Stimulated activated CD8-positive, alpha-beta memory T cell treated with anti-CD3 and anti-CD28 coated beads, Interleukin-15, amount 100 ng/mL, for 24 hours (primary cell): ENCODE data around the gene CDH5.

ENCODE experiments used
- DNase-seq: peaks from one replicate; pipeline ENCODE4 v3.0.0-alpha.2; 2020; ENCODE audit warnings: low read depth

The CDH5 gene

DNA sequence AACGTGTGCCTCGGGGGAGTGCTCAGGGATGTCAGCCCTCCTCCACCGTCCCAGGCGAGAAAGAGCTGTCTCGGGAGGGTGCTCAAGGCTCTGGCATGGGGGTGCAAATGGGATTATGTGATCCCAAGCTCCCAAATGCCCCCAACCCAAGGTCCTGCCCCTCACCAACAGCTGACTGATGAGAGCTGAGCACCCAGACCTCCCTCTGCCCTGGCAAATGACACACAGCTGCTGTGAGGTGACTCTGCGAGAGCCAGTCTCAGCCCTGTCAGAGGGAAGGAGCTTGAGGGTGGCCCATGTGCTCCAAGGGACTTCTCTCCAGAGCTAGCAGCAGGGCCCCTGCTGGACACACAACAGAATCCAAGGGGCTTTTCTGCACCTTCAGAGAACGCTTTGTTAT, 7.7 kb downstream of the CDH5 start:
- DNase-seq: no peak

DNA sequence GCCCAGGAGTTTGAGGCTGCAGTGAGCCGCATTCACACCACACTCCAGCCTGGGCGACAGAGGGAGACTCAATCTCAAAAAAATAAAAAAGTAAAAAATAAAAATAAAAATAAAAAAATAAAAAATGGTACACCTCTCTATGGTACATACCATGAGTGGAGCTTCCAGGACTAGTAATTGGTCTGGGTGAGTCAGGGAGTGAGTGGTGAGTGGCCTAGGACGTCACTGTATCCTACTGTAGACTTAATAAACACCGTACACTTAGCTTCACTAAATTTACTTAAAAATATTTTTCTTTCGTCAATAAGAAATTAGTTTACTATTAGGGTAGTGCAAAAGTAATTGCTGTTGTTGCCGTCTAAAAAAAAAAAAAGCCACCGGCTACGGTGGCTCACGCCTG, 9.0 kb downstream of the CDH5 start:
- DNase-seq: no peak

DNA sequence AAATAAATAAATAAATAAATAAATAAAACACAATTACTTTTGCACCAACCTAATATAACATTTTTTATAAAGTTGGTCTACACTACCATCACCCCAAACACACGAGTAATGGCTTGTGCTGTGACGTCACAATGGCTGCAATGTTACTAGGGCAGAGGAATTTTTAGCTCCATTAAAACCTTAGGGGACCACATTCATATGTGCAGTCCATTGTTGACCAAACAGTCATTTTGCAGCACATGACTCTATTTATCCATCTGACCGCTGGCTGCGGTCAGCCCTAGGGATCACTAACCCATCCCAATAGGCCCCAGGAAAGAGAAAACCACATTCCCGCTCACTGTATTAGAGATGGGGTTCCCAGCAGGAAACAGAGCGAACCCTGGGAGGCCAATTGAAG, 9.6 kb downstream of the CDH5 start:
- no peak for DNase-seq

GRCh38 chr16:66376577-66377305, 10.2 kb downstream of the CDH5 start:
- no peak for DNase-seq

- DNase-seq: no peak
Observed at GRCh38 chr16:66377324-66377723, 10.8 kb downstream of the CDH5 start.

DNA sequence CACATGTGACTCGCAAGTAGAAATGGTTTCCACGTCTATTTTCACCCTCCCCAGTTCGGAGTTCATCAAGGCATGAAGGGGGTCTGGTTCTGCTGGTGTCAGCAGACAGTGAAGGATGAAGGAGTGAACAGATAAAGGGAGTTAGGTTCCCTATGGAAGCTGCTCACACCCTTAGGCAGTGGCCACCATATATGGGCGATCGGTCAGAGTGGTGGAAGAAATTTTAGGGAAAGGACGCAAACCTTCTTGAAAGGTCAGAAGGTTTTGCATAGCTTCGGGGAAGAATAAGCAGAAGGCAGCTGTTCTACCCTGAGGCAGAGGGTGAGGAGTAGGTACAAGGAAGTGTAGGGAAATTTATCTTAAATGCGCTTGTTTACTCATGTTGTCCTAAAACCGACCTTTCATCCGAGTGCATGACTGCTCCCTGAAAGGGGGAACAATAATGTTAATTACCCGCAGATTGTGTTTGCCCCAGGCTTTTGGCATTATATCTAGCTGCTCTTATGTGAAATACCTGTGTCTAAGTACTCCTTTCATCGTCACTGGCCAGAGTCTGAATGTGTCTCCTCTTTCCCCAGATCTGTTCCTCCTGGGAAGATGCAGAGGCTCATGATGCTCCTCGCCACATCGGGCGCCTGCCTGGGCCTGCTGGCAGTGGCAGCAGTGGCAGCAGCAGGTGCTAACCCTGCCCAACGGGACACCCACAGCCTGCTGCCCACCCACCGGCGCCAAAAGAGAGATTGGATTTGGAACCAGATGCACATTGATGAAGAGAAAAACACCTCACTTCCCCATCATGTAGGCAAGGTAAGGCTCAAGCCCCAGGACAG, 12.5 kb downstream of the CDH5 start:
- no peak for DNase-seq

DNA sequence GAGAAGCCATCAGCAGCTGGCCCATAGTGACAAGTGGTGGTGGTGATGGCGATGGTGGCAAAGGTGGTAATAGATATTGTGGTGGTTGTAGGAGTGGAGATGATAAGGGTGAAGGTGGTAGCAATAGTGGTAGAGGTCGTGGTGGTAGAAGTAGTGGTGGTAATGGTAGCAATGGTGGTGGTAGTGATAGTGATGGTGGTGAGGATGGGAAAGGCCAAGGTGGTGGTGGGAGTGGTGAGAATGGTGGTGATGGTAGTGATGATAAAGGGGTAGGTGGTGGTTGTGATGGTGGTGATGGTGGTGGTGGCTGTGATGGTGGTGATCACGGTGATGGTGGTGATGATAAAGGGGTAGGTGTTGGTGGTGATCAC, 13.1 kb downstream of the CDH5 start:
- DNase-seq: no peak

DNA sequence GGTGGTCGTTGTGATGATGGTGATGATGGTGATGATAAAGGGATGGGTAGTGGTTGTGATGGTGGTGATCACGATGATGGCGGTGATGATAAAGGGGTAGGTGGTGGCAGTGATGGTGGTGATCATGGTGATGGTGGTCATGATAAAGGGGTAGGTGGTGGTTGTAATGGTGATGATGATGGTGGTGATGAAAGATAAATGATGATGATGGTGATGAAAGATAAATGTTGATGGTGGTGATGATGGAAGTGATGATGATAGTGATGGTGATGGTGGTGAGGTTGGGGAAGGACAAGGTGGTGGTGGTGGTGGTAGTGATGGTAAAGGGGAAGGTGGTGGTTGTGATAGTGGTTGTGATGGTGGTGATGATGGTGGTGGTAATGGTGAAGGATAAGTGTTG, 13.9 kb downstream of the CDH5 start:
- DNase-seq: no peak

DNA sequence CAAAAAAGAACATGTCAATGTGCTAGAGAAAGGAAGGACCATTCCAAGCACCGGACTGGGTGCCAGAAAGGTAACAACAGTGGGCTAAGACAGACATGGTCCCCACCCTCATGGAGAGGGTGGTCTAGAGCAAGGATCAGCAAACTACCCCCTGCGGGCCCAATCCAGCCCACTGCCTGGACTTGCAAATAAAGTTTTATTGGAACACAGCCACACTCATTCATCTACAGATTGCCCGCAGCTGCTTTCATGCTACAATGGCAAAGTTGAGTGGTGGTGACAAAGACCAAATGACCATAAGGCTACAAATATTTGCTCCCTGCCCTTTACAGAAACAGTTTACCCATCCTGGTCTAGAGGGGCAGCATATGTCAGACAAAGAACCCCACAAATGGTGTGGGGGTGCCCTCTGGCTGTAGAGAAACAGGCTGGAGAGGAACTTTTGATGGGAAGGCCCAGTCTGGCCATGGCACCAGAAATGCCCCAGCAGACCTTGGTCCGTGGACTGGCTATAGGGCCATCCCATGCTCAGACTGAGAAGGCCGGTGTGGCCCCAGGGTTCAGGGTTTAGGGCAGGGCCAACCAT, 15.2 kb downstream of the CDH5 start:
- DNase-seq: no peak

GRCh38 chr16:66382171-66382965, 15.9 kb downstream of the CDH5 start:
- no peak for DNase-seq

GRCh38 chr16:66382966-66383299, 16.4 kb downstream of the CDH5 start:
- no peak for DNase-seq

DNA sequence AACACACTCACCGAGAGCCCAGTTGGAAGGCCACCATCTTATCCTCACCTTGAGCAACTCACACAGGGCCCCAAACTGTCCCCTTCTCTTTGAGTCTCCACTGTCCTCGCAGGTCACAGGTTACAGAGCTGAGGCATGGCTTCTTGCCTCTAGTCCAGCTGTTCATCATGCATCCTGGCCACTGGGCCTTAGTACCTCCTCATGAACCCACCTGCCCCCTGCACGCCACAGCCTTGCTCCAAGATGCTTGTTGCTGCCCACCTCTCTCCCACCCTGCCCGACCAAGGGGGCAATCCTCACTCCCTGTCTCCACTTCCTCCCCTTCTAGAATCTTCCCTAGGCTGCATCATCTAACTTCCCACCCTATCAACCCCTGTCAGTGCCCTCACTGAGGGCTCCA, 17.1 kb downstream of the CDH5 start:
- DNase-seq: no peak

- DNase-seq: no peak
Observed at GRCh38 chr16:66385415-66385814, 18.9 kb downstream of the CDH5 start.

GRCh38 chr16:66386629-66387622, 20.4 kb downstream of the CDH5 start:
- DNase-seq: no peak

- no peak for DNase-seq
Observed at GRCh38 chr16:66387817-66388332, 21.4 kb downstream of the CDH5 start.

DNA sequence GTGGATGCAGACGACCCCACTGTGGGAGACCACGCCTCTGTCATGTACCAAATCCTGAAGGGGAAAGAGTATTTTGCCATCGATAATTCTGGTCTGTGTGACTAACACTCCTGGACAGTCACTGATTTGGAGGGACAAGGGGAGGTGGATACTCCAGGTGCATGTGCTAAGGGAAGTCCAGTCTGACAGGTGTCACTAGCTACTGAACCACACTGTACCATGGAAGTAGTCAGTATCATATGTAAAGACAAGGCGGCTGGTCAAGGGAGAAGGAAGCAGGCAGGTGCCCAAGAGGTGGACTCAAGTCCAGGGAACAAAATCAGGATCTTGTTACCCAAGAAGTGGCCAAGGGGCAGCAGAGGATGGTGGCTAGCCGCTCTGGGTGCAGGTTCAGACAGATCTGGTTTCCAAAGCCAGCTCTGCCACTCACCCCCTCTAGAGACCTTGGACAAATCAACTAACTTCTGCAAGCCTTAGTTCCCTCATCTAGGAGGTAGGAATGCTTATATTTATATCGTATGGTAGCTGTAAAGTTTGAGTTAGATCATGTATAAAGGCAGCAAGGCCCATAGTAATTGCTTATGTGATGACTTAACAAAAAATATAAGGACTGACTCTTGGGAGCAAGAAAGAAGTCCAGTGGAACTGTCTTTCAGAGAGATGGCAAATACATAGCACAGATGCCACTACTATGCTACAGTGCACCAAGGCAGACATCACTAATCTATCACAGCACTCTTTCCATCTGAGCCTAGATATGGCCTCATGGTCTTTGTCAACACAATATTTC, 22.1 kb downstream of the CDH5 start:
- no peak for DNase-seq

DNA sequence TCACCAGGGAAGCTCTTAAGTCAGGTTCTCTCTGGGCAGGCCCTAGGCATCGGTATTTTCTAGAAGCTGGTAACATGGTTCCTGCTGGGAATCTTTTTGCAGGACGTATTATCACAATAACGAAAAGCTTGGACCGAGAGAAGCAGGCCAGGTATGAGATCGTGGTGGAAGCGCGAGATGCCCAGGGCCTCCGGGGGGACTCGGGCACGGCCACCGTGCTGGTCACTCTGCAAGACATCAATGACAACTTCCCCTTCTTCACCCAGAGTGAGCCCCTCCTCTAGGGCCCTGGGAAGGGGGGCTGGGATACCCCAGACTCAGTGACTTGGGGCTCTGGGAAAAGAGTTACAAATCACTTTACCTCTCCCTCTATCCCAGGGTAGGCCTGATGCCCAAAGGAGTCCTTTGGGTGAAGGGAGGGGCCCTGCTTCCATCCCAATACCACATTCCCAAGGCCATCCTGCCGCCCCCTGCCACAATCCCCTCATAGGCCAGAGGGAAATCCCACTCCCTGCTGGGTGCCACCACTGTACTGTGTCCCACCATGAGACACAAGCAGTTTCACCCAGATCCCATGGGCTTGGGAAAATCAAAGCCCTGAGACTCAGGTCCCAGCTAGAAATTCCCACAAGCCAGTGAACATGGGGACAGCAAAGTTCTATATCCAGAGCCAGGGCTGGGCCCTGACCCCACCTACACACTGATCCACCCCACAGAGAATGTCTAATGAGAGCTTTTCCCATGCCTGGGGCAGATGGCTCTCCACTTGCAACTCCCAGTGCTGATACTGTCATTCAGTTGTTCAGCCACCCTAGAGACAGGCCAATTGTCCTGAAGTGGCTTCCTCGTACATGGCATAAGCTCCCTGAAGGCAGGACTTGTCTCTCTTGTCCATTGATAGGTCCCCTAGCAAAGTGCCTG, 23.0 kb downstream of the CDH5 start:
- no peak for DNase-seq

DNA sequence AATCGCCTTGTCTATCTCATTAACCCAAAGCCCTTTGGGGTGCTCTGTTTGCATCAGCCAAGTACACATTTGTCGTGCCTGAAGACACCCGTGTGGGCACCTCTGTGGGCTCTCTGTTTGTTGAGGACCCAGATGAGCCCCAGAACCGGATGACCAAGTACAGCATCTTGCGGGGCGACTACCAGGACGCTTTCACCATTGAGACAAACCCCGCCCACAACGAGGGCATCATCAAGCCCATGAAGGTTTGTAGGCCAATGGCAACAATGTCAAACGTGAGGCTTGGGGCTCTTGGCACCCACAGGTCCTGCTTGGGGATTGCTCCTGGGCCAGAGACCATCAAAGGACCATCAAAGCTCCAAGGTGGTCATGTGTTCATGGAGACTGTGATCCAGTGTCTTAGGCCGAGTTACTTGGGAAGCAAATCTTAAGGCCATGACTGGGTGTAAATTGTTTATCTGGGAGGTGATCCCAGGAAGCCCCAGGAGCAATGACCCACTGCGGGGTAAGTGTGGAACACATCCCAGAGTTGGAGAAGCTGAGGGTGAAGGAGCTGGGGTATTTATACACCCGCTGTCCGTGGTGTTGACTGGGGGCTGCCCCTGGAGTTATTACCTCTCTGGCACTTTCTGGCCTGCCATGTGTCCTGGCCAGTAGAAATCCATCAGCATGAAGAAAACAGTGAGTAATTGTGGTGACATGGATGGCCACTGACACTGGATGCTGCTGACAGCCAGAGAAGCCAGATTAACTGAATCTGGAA, 24.0 kb downstream of the CDH5 start:
- DNase-seq: no peak
